ENCODE measurements around the gene PTPRC.
"Not testable (repeated sequence)": the region's sequence is repeated elsewhere in the genome, so short reads cannot be mapped to it uniquely, and the experiment has no call there.

The PTPRC gene, protein sequence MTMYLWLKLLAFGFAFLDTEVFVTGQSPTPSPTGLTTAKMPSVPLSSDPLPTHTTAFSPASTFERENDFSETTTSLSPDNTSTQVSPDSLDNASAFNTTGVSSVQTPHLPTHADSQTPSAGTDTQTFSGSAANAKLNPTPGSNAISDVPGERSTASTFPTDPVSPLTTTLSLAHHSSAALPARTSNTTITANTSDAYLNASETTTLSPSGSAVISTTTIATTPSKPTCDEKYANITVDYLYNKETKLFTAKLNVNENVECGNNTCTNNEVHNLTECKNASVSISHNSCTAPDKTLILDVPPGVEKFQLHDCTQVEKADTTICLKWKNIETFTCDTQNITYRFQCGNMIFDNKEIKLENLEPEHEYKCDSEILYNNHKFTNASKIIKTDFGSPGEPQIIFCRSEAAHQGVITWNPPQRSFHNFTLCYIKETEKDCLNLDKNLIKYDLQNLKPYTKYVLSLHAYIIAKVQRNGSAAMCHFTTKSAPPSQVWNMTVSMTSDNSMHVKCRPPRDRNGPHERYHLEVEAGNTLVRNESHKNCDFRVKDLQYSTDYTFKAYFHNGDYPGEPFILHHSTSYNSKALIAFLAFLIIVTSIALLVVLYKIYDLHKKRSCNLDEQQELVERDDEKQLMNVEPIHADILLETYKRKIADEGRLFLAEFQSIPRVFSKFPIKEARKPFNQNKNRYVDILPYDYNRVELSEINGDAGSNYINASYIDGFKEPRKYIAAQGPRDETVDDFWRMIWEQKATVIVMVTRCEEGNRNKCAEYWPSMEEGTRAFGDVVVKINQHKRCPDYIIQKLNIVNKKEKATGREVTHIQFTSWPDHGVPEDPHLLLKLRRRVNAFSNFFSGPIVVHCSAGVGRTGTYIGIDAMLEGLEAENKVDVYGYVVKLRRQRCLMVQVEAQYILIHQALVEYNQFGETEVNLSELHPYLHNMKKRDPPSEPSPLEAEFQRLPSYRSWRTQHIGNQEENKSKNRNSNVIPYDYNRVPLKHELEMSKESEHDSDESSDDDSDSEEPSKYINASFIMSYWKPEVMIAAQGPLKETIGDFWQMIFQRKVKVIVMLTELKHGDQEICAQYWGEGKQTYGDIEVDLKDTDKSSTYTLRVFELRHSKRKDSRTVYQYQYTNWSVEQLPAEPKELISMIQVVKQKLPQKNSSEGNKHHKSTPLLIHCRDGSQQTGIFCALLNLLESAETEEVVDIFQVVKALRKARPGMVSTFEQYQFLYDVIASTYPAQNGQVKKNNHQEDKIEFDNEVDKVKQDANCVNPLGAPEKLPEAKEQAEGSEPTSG (N-terminal part only)

DNA sequence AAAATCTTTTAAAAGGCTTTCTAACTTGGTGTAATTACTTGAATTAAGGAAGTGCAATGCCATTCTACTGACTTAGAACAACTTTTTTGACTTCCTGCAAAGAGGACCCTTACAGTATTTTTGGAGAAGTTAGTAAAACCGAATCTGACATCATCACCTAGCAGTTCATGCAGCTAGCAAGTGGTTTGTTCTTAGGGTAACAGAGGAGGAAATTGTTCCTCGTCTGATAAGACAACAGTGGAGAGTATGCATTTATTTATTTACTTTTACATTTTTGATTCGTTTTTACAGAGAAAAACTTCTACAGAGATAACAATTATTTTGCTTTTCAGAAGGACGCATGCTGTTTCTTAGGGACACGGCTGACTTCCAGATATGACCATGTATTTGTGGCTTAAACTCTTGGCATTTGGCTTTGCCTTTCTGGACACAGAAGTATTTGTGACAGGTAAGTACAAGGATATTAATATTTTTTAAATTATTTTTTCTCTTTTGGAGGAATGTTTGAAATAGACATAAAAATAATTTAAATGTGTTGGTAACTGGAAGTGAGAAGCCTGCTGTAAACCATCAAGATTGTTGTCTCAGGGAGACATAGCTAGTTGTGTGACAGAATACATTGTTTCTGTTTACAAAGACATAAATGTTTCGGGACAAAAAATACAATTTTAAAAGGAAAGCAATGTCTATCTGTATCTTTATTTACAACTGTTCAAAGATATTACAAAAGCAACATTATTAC, at the start of gene PTPRC:
Gene PTPRC, plus strand, starts transcription at position 147 of the 742 bp plus-strand sequence. Its CDS starts 229 bp downstream, at position 376.
- no peak for DNase-seq (ENCODE audit: low spot score)

DNA sequence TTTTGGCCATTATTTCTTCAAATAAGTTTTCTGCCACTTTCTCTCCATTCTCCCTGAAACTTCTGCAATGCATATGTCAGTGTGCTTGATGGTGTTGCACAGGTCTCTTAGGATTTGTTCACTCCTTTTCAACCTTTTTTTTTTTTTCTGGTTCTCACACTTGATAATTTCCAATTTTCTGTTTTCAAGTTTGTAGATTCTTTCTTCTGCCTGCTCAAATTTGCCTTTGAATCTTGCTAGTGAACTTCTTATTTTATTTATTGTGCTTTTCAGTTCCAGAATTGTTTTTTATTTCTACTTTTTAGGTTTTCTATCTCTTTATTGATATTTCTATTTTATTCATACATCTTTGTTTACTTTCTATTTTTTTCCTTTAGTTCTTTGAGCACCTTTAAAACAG, 48.4 kb upstream of the PTPRC start:
- DNase-seq (ENCODE audit: low spot score): no peak

DNA sequence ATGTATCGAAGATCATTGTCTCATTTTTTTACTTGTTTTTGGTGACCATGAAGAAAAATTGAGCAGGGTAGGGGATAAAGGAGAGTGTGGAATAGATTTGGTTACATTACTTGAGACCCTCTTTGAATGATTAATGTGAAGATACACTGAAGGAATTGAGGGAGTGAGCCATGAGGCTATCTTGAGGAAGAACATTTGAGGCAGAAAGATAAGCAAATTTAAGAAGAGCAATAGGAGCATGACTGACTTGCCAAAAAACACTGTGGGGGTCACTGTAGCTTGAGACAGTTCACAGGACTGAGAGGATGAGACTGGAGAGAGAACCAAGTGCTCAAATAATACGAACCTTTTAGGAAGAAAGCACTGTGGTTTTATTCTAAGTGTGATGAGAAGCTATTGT, 43.1 kb upstream of the PTPRC start:
- no peak for DNase-seq (ENCODE audit: low spot score)

DNA sequence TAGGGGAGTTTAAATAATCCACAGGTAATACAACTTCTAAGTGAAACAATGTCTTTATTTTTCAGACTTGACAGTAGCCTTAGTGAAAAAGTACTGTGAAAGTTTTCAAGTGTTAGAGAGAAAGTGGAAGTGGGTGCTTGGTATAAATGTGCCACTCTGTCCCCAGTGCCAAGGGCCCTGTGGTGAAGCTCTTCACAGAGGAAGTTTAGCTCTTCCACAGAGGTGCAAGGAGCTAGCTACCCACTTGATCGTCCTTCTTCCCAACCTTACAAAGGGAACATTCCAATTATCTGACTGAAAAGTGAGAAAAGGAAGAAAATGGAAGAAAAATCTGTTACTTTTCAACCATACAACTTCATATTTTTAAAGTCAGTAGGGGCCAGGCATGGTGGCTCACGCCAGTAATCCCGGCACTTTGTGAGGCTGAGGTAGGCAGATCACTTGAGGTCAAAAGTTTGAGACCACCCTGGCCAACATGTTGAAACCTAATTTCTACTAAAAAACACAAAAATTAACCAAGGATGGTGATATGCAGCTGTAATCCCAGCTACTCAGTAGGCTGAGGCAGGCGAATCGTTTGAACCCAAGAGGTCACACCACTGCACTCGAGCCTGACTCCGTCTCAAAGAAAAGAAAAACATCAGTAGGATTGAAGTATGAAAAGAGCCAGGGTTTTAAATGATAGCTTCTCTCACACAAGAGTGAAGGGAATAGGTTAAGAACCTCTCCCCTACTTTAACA, 41.0 kb upstream of the PTPRC start:
- DNase-seq (ENCODE audit: low spot score): no peak

DNA sequence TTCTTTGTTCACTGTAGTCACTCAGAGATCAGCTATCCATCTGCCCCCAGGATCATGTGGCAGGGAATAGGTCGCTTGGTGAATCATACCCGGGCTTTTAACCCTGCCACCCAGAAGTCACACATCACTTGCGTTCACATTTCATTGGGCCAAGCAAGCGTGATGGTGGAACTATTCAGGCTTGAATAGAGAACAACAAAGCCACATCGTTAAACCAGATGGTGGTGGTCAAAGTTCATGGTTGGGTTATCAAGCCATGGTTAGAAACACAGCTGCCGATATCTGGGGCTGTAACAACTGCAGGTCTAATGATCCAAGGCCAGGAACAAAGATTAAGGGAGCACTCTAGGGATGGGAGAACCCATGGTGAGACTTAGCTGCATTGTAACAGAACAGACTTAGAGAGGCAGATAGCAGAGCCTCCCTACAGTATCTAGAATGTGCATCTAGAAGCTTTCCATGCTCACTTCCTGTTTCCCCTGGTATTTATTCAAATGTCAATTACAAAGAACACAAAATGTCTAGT, 40.0 kb upstream of the PTPRC start:
- no peak for DNase-seq (ENCODE audit: low spot score)

DNA sequence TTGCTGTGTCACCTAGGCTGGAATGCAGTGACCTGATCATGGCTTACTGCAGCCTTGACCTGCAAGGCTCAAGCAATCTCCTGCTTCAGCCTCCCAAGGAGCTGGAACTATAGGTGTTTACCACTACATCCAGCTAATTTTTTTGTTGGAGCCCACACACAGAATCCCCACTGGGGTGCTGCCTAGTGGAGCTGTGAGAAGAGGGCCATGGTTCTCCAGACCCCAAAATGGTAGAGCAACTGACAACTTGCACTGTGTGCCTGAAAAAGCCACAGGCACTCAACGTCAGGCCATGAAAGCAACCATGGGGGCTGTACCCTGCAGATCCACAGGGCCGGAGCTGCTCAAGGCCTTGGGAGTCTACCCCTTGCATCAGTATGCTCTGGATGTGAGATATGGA, 39.1 kb upstream of the PTPRC start:
- no peak for DNase-seq (ENCODE audit: low spot score)

DNA sequence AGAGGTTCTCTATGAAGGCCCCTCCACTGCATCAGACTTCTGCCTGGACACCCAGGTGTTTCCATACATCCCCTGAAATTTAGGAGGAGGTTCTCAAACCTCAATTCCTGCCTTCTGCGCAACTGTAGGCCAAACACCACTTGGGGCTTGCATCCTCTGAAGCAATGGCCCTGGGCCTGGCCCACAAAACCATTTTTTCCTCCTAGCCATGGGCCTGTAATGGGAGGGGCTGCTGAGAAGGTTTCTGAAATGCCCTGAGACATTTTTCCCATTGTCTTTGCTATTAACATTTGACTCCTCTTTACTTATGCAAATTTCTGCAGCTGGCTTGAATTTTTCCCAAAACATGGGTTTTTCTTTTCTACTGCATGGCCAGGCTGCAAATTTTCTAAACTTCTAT, 37.9 kb upstream of the PTPRC start:
- DNase-seq (ENCODE audit: low spot score): no peak

DNA sequence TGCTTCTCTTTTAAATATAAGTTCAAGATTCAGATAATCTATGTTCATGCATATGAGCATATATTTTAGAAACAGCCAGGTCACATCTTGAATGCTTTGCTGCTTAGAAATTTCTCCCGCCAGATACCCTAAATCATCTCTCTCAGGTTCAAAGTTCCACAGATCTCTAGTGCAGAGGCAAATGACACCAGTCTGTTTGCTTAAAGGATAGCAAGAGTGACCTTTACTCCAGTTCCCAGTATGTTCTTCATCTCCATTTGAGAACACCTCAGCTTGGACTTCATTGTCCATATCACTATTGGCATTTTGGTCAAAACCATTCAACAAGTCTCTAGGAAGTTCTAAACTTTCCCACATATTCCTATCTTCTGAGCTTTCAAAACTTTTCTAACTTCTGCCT, 37.5 kb upstream of the PTPRC start:
- DNase-seq (ENCODE audit: low spot score): not testable (repeated sequence)

DNA sequence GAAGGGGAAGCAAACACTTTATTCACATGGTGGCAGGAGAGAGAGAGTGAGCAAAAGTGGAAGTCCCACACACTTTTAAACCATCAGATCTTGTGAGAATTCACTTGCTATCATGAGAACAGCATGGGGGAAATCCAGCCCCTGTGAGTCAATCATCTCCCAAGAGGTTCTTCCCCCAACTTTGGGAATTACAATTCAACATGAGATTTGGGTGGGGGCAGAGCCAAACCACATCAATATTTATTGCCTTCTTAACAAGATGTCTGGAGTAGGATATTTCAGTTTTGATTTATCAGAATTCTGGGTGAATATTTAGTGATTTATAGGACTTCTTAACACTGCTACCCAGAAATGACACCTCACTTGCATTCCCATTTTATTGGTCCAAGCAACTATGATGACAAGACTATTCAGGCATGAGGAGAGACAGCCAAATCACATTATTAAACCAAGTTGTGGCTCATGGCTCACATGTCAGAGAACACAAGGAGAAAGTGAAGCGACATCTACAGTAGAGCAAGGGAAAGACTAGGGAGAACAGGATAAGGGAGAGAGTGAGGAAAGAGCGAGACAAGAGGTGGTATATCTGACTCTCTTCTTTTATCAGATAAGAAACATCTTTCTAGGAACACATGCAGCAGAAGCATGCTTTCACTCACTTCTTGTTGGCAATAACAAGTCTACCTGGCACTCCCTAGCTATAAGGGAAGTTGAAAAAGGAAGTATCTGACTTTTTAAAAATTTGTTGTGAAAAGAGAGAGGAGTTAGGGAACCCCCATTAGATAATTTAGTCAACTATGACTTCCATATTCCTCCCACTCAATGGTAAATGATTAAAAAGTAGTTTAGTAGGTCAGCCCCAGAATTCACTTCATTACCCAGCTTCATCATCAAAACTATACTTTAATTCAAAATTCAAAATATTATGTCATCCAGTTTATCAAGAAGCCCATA, 36.6 kb upstream of the PTPRC start:
- DNase-seq (ENCODE audit: low spot score): no peak

DNA sequence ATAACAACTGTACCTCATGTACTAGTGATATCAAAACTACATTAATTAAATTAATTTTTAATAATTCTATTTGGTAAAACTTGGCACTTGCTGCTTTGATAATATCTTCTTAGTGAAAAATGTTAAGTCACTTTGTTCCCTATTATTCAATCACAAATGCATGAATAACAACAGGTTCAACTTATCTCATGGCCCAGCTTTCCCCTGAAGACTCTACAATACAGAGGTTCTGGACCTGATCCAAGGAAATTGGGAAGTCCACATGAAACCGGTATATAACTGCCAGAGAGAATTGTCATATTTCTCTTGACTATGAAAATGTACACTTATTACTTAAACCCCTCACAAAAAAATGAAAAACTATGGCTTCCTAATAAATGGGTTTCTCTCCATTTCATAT, 33.9 kb upstream of the PTPRC start:
- no peak for DNase-seq (ENCODE audit: low spot score)

DNA sequence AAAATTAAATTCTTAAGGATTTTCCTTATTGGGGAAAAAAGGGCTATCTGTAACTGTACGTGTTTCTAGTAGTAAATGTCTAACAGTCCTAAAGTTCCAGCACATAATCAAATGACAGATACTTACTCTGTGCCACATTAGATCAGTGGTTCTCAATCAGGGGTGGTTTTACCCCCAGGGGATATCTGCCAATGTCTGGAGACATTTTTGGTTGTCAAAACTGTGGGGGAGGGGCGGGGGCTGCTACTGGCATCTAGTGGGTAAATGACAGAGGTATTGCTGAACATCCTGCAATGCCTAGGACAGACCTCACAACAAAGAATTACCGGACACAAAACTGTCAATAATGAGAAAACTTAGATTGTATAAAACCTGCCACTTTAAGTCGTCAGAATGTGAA, 33.4 kb upstream of the PTPRC start:
- DNase-seq (ENCODE audit: low spot score): no peak

DNA sequence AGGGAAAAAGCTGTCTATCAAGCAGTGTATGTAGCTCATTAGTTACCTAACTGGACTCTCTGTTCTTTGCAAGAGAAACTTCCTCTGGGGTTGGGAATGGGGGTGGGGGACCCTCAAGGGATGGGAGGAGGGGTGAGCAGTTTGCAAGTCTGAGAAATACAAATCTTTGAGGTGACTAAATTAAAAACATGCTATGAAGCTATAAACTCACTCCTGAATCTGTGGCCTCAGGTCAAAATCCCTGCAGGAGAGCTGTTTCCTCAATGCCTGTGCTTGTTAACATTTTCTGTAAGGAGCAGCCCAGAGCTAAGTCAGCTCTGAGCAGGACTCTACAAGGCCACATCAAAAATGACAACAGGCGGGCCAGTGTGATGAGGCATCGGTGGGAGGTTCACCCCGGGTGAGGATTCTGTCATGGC, 32.8 kb upstream of the PTPRC start:
- DNase-seq (ENCODE audit: low spot score): no peak

DNA sequence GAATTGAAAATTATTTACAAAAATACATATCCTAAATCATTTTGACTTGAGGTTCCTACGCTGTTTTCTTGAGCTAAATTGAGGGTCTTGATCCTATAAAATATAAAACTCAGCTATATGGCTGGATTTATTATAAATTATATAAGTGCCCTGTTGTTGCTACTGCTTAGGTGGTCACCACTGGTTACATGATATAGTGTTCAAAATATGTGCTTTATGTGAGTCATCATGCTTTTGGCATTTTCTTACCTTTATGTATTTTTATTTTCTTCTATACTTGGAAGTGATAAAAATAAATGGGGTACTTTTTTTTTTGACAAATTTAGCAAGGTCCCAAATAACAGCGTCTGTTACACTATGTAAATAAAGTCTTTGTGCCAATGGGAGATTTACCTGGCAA, 31.1 kb upstream of the PTPRC start:
- no peak for DNase-seq (ENCODE audit: low spot score)

DNA sequence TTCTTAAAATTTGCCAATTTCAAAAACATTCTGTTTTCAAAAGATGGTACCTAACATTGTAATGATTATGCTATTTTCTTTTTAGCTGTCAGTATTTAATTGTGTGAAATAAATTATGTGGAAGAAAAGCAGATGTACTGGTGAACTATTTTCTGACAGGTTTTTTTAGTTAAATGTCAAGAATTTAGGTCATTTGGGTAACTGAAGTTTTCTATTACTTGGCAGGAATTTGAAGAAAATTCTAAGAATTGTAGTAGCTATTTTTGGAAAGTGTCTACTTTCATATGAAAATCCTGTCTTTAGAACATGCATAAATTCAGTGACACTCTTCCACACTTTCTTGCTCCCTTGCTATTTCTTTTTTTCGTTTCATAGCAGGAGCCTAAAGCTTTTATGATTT, 28.5 kb upstream of the PTPRC start:
- no peak for DNase-seq (ENCODE audit: low spot score)

DNA sequence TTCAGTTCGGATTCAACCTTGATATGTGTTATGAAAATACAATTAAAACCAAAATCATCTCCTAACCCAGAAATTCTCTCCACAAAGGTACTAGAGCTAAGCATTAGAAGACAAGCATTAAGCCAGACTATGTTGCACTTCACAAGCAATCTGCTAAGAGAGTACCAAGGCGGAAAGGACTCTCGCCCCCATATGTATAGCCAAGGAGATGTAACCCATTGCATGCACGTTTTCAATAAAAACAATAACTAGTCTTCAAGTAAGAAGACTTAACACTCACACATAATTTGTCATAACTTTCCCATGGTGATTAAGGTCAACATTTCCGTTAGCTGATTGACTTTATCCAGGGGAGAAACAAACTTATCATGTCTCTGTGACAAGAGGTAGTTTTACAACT, 27.6 kb upstream of the PTPRC start:
- DNase-seq (ENCODE audit: low spot score): no peak

DNA sequence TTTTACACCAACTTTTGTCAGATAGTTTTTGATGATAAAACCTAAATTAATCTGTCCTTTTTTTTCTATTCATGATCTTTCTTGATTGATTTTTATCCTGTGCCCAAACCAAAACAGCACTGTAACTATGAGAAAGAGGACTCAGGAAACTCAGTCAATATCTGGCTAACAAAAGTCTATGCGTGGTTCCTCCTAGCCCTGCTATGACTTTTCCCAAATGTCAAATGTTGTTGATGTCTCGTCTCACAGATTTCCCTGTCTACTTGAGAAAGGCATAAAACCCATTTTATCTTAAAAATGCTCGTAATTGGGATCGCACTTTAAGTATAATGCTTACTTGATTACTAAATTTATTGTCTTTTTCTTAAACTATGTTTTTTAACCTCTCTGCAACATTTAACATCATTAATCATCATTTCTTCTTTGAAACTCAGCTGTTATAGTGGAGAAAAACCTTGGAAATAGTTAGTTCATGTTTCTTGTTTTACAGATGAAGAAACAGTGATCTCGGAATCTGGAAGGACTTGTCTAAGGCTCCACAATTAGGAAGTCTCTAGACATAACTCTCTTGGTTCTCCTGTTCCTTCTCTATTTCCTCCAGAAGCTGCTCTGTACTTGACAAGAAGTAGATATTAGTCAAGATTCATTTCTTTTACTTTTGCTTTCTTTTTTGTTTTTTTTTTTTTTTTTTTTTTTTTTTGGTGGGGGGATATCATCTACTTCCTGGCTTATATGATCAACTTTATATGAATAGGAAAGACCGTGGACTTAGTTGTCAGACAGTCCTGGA, 26.2 kb upstream of the PTPRC start:
- DNase-seq (ENCODE audit: low spot score): no peak

DNA sequence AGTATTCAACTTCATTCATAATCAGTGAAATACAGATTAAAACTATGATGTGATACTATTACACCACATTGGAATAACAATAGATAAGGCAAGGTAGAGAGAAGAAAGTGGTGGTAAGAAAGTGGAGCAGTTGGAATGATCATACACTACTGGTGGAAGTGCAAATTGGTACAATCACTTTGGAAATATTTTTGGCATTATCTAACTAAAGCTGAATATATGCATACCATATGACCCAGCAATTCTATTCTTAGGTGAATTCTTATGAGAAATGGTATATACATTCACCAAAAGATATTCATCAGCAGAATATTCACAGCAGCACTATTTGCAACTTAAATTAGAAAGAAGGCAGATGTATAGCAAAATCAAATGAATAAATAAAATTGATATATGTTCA, 21.4 kb upstream of the PTPRC start:
- DNase-seq (ENCODE audit: low spot score): no peak

DNA sequence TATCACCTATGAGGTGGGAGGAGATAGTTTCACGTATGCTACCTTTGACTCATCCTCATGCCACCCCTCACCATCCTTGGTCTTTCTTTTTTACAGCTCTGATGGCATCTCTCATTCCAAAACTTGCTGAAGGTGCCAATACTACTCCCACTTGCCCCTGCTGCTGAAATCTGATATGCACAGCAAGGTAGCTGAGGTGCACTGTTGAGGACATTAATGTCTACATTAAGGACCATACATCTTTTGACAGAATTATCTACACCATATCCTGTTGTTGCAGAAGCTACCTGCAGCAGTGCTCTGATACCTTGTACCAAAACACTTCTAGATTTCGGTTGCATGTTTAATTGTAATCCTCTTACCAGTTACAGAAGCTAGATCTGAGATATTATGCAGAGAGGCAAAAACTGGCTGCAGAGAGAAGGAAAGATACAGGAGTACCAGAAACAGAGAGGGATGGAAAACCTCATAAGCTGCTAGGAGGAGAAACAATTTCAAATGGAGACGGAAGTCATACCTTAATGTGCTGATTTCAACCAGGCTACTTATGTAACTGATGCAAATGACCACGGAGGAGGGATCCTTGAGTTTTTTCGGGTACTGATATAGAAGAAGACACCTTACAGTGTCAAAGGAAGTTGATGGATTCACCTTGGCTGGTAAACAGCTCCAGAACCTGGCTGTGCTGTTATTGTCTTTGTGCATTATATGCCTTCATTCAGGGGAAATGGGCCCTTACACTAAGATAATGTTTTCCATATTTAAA, 19.3 kb upstream of the PTPRC start:
- DNase-seq (ENCODE audit: low spot score): no peak

Data from left forelimb (tissue), 1 donor.